Activated CD4-positive, alpha-beta T cell treated with anti-CD3 and anti-CD28 coated beads for 48 hours (primary cell): ENCODE measurements around the gene ASB12.

Experiments used
- DNase-seq: peaks from one replicate; pipeline ENCODE4 v3.0.0-alpha.2; 2020

The ASB12 gene

GRCh38 chrX:64186974-64187761 is 43.2 kb downstream of the ASB12 start:
- no peak for DNase-seq

GRCh38 chrX:64184396-64184795 is 46.0 kb downstream of the ASB12 start:
- DNase-seq, result no peak

GRCh38 chrX:64182208-64182607 is 48.2 kb downstream of the ASB12 start:
- no peak for DNase-seq

- no peak for DNase-seq
These were observed 53.5 kb downstream of the ASB12 start for GRCh38 chrX:64176876-64177275.
